ENCODE results near the gene OR52H1. TPM values are rescaled to one million over a fixed set of nuclear protein-coding genes. Genes with fewer than 3 reads are reported as not detected.

The OR52H1 gene
- total RNA-seq: 0.76 and 0.79 TPM in 2 replicates

GRCh38 chr11:5548440-5548839 is at the start of gene OR52H1:
TSS of gene OR52H1 (minus strand) at chr11:5548540. CDS start at chr11:5545505, 3,035 bp downstream.

DNA sequence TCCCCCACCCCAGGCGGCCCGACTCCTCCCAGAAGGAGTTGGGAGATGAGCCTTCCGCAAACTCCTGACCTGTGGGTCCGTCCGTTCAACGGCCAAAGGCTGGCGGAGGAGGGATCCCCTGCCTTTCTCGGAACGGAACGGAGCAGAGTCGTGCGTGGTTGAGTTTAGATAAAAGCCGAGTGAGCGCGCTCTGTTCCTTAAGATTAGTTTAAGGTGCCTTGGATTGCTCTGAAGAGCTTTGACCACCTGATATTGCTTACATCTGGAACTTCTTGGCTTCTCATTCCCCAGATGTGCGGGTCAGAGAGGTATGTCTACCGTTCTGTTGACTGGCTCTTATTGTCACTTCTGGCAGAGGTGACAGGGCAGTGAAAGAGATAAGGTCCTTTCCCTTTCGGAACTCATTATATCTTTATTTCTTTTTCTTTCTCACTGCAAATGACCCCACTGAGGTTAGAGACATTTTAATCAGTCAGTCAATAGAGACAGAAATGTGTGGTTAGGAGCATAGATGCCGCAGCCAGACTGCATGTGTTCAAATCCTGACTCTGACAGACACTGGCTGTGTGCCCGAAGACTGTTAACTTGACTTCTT is 48.4 kb upstream of the OR52H1 start, which contains the start of gene TRIM6:
TSS of gene TRIM6 (plus strand) at position 31 of the 595 bp plus-strand sequence. CDS start at position 292, 261 bp downstream.

DNA sequence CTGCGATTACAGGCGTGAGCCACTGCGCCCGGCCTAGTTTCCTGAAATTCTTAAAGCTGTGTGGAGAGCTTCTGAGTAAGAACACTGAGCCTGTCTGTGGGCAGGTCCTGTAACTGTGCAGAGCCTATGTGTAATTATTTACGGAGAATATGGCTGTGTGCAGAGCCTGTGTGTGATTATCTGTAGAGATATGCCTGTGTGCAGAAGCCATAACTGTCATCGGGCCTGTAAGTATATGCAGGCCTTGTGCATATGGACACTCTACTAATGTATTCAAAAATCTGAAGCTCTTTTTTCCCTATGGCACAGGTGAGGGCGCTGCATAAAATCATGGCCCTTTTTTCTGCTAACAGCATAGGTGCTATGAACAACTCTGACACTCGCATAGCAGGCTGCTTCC is 32.2 kb upstream of the OR52H1 start, which contains the start of gene OR52B6:
TSS of gene OR52B6 (plus strand) at position 301 of the 400 bp plus-strand sequence. CDS start at position 301, 0 bp downstream.

GRCh38 chr11:5516599-5516998 is 31.7 kb downstream of the OR52H1 start, which contains the start of gene UBQLNL:
TSS of gene UBQLNL (minus strand) at chr11:5516699. CDS start at chr11:5516441, 258 bp downstream.

DNA sequence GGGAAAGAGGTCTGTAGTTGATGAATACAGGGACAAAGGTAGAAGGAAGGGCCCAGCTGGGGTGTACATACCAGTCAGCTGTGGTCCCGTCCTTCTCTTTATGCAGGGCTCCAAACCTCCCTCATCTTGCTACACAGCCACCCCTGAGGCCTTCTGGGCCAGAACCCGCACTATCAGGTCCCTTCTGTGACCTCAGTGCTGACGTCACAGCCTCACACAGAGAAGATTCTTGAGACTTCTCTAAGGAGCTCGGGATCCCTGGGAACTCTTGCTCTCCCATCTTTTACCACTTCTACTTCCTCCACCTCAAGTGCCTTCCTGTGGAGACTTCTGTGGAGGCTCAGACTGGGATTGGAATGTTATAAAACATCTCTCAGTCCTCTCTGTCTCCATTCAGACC is 38.5 kb downstream of the OR52H1 start, which contains the start of gene UBQLN3:
TSS of gene UBQLN3 (minus strand) at position 155 of the 400 bp plus-strand sequence. CDS start 399 bp downstream, outside the sequence.

Other genes with a start within 250 kb of the OR52H1 start
- gene OR51B4, start 246.6 kb downstream of the OR52H1 start, total RNA-seq: not detected in 2 replicates
- gene OR51B2, start 224.2 kb downstream of the OR52H1 start, total RNA-seq: not detected in 2 replicates
- 0.22 TPM in 1 of 2 replicates, not detected in the other for gene OR51B5, start 205.0 kb downstream of the OR52H1 start, total RNA-seq
- gene OR51B6, start 197.0 kb downstream of the OR52H1 start, total RNA-seq: not detected in 2 replicates
- gene OR51M1, start 164.7 kb downstream of the OR52H1 start, total RNA-seq: not detected in 2 replicates
- not detected in 2 replicates for gene OR51Q1, start 126.4 kb downstream of the OR52H1 start, total RNA-seq
- gene OR51I1, start 107.0 kb downstream of the OR52H1 start, total RNA-seq: not detected in 2 replicates
- not detected in 2 replicates for gene OR51I2, start 99.2 kb downstream of the OR52H1 start, total RNA-seq
- not detected in 2 replicates for gene OR52D1, start 59.9 kb downstream of the OR52H1 start, total RNA-seq
- gene UBQLN3, start 38.6 kb downstream of the OR52H1 start, total RNA-seq: under 0.01 TPM in 1 of 2 replicates, not detected in the other
- gene UBQLNL, start 31.8 kb downstream of the OR52H1 start, total RNA-seq: 0.22 and 0.39 TPM in 2 replicates
- gene OR52B6, start 32.3 kb upstream of the OR52H1 start, total RNA-seq: not detected in 2 replicates
- gene TRIM6, start 48.1 kb upstream of the OR52H1 start, total RNA-seq: 26.7 and 70.5 TPM in 2 replicates
- 9.4 and 11.0 TPM in 2 replicates for gene TRIM34, start 76.5 kb upstream of the OR52H1 start, total RNA-seq
- 29.4 and 35.1 TPM in 2 replicates for gene TRIM5, start 136.5 kb upstream of the OR52H1 start, total RNA-seq
- gene TRIM22, start 141.2 kb upstream of the OR52H1 start, total RNA-seq: 5.9 and 10.8 TPM in 2 replicates
- gene OR56B1, start 187.9 kb upstream of the OR52H1 start, total RNA-seq: not detected in 2 replicates
- 0.39 TPM in 1 of 2 replicates, not detected in the other for gene OR52N4, start 205.7 kb upstream of the OR52H1 start, total RNA-seq
- not detected in 2 replicates for gene OR52N5, start 234.8 kb upstream of the OR52H1 start, total RNA-seq
- not detected in 2 replicates for gene OR52N1, start 242.7 kb upstream of the OR52H1 start, total RNA-seq

Measured in placental epithelial cell (primary cell).